Measurements from ENCODE around the gene DSG2.

DNA sequence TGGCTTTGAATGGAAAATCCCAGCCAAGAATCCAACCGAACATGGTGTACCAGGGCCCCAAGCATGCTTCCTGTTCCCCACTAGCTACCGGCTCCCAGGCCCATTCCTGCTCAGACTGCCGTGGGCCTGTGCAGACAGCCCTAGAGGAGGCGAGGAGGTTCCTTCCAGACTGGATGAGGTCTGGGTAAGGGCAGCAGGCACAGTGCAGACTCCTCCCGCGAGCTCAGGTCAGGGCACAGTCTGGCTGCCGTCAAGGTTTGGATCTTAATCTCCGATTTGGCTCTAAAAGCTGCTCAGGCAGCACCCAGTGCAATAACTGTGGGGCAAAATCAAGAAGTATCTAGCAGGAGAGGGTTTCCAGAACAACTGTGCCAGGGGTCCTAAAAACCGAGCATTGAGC, 74.4 kb downstream of the DSG2 start:
- TF ChIP-seq CTCF (conservative IDR thresholded peaks at IDR 0.05; ENCODE audit: low read depth, low read length) (no peak), POLR2A (IDR thresholded peaks at IDR 0.05; ENCODE audit: low read depth, low read length) (no peak), RCOR1 (IDR thresholded peaks at IDR 0.05; ENCODE audit: insufficient replicate concordance, low read length) (no peak), ELK1 (IDR thresholded peaks at IDR 0.05; ENCODE audit: borderline replicate concordance, low read depth, low read length) (no peak), CEBPB (IDR thresholded peaks at IDR 0.05; ENCODE audit: low read depth, low read length) (no peak), RFX5 (IDR thresholded peaks at IDR 0.05; ENCODE audit: low read depth, low read length) (no peak), FOS (IDR thresholded peaks at IDR 0.05; ENCODE audit: low read depth, low read length) (no peak), MXI1 (IDR thresholded peaks at IDR 0.05; ENCODE audit: borderline replicate concordance, low read depth, low read length) (no peak), SMC3 (IDR thresholded peaks at IDR 0.05; ENCODE audit: low read depth, low read length) (no peak), RAD21 (IDR thresholded peaks at IDR 0.05; ENCODE audit: low read length) (no peak), USF2 (IDR thresholded peaks at IDR 0.05; ENCODE audit: low read depth, low read length) (no peak)

Data from IMR-90 (cell line).